ENCODE measurements around the gene COMMD10.
"Not testable (repeated sequence)": the region's sequence is repeated elsewhere in the genome, so short reads cannot be mapped to it uniquely, and the experiment has no call there.

COMMD10 gene
- 26.6 reads per million, percentile 53 among the genes with 10 or more reads in this experiment for total RNA-seq

GRCh38 chr5:116084871-116085715, at the start of gene COMMD10:
Gene COMMD10, plus strand, starts transcription at chr5:116085025.
- DNase-seq, result peak; percentile 74

GRCh38 chr5:116035123-116035522, 49.7 kb upstream of the COMMD10 start:
- no peak for DNase-seq

GRCh38 chr5:116037236-116037822, 47.5 kb upstream of the COMMD10 start:
- no peak for DNase-seq

GRCh38 chr5:116038817-116039216, 46.0 kb upstream of the COMMD10 start:
- no peak for DNase-seq

- DNase-seq, result no peak
Observed at GRCh38 chr5:116042375-116042774, 42.5 kb upstream of the COMMD10 start.

- no peak for DNase-seq
Observed at GRCh38 chr5:116044073-116044472, 40.8 kb upstream of the COMMD10 start.

- DNase-seq, result no peak
Observed at GRCh38 chr5:116045821-116046220, 39.0 kb upstream of the COMMD10 start.

- DNase-seq, result no peak
Observed at GRCh38 chr5:116046261-116046660, 38.6 kb upstream of the COMMD10 start.

- no peak for DNase-seq
Observed at GRCh38 chr5:116046823-116047222, 38.0 kb upstream of the COMMD10 start.

GRCh38 chr5:116058346-116058936, 26.4 kb upstream of the COMMD10 start:
- DNase-seq, result no peak

GRCh38 chr5:116062352-116062751, 22.5 kb upstream of the COMMD10 start:
- DNase-seq, result no peak

GRCh38 chr5:116063950-116064349, 20.9 kb upstream of the COMMD10 start:
- DNase-seq, result no peak

- peak; percentile 28 for DNase-seq
Observed at GRCh38 chr5:116068028-116068632, 16.7 kb upstream of the COMMD10 start.

GRCh38 chr5:116071211-116071610, 13.6 kb upstream of the COMMD10 start:
- no peak for DNase-seq

GRCh38 chr5:116075191-116075831, 9.5 kb upstream of the COMMD10 start:
- no peak for DNase-seq

GRCh38 chr5:116076496-116076895, 8.3 kb upstream of the COMMD10 start:
- DNase-seq, result no peak

- DNase-seq, result no peak
Observed at GRCh38 chr5:116078199-116078598, 6.6 kb upstream of the COMMD10 start.

GRCh38 chr5:116084287-116084691, 536 bp upstream of the COMMD10 start:
- DNase-seq, result no peak

- not testable (repeated sequence) for DNase-seq
Observed at GRCh38 chr5:116086309-116086708, 1.5 kb downstream of the COMMD10 start.

GRCh38 chr5:116088062-116088461, 3.2 kb downstream of the COMMD10 start:
- no peak for DNase-seq

GRCh38 chr5:116090302-116090701, 5.5 kb downstream of the COMMD10 start:
- DNase-seq, result no peak

- DNase-seq, result no peak
Observed at GRCh38 chr5:116091416-116091815, 6.6 kb downstream of the COMMD10 start.

GRCh38 chr5:116097301-116097700, 12.5 kb downstream of the COMMD10 start:
- no peak for DNase-seq
